NCI-H748 (cell line): ENCODE data around the gene GIPC1.
A peak's percentile ranks its signal among the peaks of the same experiment; 100 is the strongest.

Experiments
- DNase-seq: peaks from one replicate; lab custom pipeline; 2025; ENCODE audit not compliant: unreplicated experiment; lab: John Stamatoyannopoulos, UW

The GIPC1 gene

DNA sequence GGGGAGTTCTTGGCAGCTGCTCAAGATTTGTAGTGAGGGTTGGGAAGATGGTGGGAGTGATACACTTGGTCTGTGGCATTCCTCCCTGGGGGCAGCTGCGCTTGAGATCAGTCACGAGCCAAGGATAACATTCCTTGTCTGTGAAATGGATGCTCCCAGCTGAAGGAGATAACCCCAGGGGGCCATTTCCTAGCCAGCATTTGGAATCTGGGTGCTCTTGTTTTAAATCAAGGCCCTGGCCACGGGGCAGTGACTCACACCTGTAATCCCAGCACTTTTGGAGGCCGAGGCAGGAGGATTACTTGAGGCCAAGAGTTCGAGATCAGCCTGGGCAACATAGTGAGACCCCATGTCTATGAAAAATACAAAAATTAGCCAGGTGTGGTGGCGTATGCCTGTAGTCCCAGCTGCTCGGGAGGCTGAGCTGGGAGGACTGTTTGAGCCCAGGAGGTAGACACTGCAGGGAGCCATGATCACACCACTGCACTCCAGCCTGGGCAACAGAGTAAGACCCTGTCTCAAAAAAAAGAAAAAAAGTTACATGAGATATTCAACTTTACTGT lies 58.3 kb downstream of the GIPC1 start:
- no peak for DNase-seq

DNA sequence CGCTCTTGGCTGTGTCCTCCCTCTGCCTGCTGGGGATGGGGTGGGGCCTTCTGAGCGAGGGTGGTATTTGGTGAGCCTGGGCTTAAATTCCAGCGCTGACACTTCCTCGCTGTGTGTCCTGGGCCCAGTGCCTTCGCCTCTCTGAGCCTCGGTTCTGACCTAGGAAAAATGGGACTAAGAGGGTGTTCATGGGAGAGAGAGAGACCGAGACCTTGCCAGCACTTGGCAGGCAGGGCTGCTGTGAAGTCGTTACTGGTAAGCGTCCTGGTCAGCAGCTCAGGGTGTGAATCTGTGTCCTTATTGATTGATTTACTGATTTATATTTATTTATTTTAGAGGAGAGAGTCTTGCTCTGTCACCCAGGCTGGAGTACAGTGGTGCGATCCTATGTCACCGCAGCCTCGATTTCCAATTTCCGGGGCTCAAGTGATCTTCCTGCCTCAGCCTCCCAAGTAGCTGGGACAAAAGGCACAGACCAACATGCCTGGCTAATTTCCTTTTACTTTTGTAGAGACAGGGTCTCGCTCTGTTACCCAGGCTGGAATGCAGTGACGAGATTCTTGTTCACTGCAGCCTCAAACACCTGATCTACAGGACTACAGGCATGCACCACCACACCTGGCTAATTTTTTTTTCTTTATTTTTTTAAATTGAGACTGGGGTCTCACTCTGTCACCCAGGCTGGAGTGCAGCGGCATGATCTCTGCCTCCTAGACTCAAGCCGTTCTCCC lies 60.4 kb downstream of the GIPC1 start:
- no peak for DNase-seq

DNA sequence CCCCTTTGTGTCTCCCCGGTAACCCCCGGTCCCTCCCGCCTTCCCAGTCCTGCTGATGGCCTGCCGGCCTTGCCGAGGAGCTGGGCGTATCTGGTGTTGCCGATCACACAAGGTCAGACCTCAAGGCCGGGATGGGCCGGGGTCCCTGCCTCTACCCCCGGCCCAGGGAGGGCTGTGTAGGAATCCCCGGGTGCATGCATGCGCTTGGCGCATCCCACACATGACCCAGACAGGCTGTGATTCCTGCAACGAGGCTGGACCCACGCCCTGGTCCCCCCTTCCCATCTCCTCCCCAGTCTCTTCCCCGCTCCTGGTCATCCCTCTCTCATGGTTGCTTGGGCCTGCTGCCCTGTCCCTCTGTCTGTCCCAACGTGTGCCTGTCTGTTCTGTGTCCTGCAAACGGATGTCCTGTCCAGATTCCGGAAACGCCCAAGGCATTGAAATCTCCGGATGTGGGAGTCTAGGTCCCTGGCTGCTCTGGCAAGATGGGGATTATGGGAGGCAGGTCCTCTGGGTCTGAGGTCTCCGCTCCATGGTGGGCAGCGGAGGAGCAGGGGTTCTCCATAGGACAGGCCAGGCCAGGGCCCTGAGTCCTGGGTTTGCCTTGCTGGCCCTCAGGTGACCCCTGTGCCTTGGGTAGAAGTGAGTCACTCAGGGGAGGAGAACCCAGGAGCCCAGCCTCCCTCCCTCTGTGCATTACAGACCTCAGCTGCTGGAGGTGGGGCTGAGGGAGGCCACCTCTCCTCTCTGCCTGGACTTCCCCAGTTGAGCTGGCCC lies 61.2 kb downstream of the GIPC1 start:
- no peak for DNase-seq

DNA sequence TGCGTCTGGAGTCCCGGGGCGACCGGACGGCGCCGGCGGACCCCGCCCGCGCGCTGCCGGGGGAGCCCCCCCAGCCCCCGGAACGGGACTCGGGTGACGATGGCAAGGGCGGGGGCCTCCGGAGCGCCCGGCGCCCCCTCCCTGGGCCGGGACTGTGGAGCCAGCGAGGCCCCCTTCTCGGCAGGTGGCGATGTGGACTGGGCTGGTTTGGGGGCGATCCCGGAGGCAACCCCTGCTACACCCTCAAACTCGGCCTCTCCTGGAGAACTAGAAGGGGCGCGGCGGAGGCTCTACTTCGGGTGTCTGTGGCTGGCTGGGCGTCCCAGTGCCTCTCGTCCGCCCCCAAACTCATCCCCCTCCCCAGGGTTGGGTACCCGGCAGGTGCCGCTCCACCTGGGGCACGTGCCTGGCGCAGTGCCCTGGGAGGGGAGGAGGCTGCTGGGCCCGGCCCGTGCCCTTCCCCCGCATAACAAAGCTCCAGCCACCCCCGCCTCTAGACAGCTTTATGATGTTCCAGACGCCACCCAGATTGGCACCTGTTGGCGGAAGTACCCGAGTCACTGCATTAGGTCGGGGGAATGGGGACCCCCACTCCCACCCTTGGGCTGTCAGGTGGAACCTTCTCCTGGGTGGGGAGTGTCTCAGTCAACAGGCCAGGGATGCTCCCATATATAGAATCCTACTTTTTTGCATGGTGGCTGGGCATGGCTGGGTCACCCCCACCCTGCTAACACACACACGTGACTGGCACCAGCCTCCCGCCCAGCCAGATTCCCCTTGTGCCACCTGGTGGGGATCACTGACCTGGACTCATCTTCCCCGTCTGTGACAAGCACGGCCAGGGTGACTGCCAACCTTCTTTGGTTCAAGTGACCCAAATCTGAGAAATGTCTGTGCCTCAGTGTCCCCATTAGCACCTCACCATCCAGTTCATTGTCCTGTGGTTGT lies 62.1 kb downstream of the GIPC1 start:
- peak; percentile 70 for DNase-seq

DNA sequence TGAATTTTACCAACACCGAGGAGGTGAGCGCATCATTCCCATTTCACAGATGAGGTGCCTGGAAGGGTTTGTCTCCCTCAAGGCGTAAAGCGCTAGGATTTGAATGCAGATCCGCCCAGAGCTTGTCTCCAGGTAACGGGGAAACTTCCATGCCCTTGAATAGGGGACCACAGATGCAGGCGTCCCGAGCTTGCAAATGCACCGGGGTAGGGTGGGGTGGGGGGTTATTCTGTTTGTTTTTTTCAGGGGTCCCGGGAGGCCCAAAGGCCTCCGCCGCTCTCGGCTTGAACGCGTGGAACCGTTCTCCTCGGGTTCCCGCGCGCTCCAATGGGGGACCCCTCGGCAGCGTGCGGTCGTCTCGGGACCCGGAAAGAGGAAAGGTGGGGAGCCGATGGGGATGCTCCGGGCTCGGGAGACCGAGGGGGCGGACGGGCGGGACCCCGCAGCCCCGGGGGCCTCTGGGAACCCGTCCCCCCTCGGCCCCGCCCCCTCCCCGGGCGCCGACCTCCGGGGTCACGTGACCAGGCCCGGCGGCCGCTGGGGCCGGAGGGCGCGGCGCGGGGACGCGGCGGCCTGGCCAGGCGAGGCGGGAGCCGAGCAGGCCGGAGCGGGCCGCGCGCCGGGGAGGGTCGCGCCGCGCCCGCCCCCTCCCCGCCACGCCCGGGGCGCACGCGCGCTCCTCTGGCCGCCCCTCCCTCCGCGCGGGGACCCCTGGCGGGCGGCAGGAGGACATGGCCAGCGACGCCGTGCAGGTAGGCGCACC lies 63.0 kb downstream of the GIPC1 start, which contains the start of gene PKN1:
Gene PKN1 (plus strand): TSS at position 516 of the 763 bp plus-strand sequence. CDS start 216 bp downstream, at position 732.
- DNase-seq: peak; percentile 72

DNA sequence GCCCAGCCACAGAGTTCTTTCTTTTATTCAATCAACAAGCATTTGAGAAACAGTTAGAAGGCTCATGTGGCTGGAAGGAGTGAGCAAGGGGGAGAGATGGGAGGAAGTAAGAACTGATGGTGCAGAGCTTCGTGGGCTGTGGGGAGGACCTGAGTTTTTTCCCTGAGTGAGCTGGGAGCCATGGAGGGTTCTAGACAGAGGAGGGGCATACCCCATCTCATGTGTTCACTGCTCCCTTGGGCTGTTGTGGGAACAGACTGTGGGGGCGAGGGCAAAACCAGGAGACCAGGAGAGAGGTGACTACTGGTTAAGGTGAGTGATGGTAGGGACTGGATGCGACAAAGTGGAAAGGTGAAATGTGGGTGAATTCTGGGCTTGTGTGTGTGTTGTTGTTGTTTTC lies 65.2 kb downstream of the GIPC1 start:
- DNase-seq: no peak

DNA sequence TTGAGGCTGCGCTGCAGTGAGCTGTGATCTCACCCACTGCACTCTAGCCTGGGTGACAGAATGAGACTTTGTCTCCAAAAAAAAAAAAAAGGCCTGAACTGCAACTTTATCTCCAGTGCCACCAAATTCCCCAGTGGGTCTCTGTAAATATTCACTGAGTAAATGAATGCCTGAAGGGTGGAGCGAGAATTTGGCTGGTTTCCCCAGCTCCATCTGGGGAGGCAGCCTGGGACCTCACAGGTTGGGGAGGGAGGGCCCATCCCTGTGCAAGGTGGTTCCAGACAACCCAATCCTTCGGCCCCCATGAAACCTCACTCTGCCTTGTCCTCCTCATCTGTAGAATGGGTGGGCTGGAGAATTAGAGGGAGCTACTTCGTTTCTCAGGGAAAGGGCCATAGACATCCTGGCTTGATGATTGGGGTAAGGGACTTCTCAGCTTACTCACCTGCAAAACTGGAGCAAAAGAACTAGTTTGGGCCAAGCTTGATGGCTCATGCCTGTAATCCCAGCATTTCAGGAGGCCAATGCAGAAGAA lies 67.0 kb downstream of the GIPC1 start:
- no peak for DNase-seq
